HL-60 (cell line): Measurements from ENCODE around the gene CFL2.

Source experiments
- DNase-seq, 2 experiments: peaks; one replicate each; pipeline ENCODE4 v3.0.0-alpha.2; 2010 to 2020; ENCODE audit warnings: low read depth in 1 of 2, low spot score in 1 of 2
- H3K27ac ChIP-seq: fragments of 250-450 bp; sonication (Bioruptor Pico); replicated peaks from 2 replicates; pipeline ENCODE4 v1.5.1; 2020; ENCODE audit warnings: mild to moderate bottlenecking, moderate library complexity
- H3K27me3 ChIP-seq: fragments of 250-450 bp; sonication (Bioruptor Pico); 2 replicates; pipeline ENCODE4 v1.5.1; 2021; ENCODE audit warnings: mild to moderate bottlenecking, moderate library complexity; ENCODE audit not compliant: insufficient read depth, poor library complexity, severe bottlenecking
- H3K4me3 ChIP-seq: replicated peaks from 2 replicates; pipeline ENCODE4 v1.5.1; 2011; ENCODE audit warnings: mild to moderate bottlenecking, control low read depth, low read length; ENCODE audit not compliant: insufficient read depth
- CTCF ChIP-seq: IDR thresholded peaks from one replicate; pipeline ENCODE4 v1.5.1; 2011; ENCODE audit warnings: low read length, control low read depth, inconsistent platforms; ENCODE audit not compliant: insufficient read depth
- GABPA ChIP-seq: IDR thresholded peaks from 2 replicates; pipeline ENCODE4 v1.6.1; 2012; ENCODE audit warnings: low read depth
- POLR2AphosphoS5 ChIP-seq: IDR thresholded peaks from 2 replicates; pipeline ENCODE4 v1.6.1; 2012; ENCODE audit warnings: low read depth
- REST ChIP-seq: IDR thresholded peaks from 2 replicates; pipeline ENCODE4 v1.6.1; 2012; ENCODE audit warnings: low read depth; ENCODE audit not compliant: insufficient replicate concordance
- SPI1 ChIP-seq: IDR thresholded peaks from 2 replicates; pipeline ENCODE4 v1.6.1; 2012; ENCODE audit warnings: low read depth, mild to moderate bottlenecking, borderline replicate concordance

CFL2 gene

GRCh38 chr14:34718750-34719304, 4.4 kb upstream of the CFL2 start:
- Histone ChIP-seq H3K27ac (no peak overlapping the region), H3K27me3 (no peaks in the 10 kb centered on the region)

GRCh38 chr14:34715127-34715863, 902 bp upstream of the CFL2 start:
- Histone ChIP-seq H3K27me3 (no peaks in the 10 kb centered on the region), H3K27ac (no peak overlapping the region), H3K4me3 (peak overlapping the region; percentile 87)
- TF ChIP-seq REST, result no peak
- TF ChIP-seq POLR2AphosphoS5, result no peak
- no peak for TF ChIP-seq CTCF
- no peak for TF ChIP-seq GABPA
- TF ChIP-seq SPI1, result no peak
- DNase-seq, result no peak

More at GRCh38 chr14:34718750-34719304, 4.4 kb upstream of the CFL2 start:
- no peak overlapping the region for H3K4me3 ChIP-seq
- TF ChIP-seq CTCF (no peak), GABPA (no peak), REST (no peak), POLR2AphosphoS5 (no peak), SPI1 (no peak)
- no peak for DNase-seq

- H3K27ac ChIP-seq, result peak overlapping the region; percentile 81
- TF ChIP-seq CTCF (no peak), REST (no peak), GABPA (no peak), SPI1 (no peak), POLR2AphosphoS5 (no peak)
- peak overlapping the region; percentile 87 for H3K4me3 ChIP-seq
- peak in 1 of 2 experiments; percentile 18 for DNase-seq
- no peaks in the 10 kb centered on the region for H3K27me3 ChIP-seq
Measured at GRCh38 chr14:34713681-34714319, 593 bp downstream of the CFL2 start.
